T-cell (primary cell): ENCODE results near the gene KCND2. TPM values are rescaled to one million over a fixed set of nuclear protein-coding genes. Genes with fewer than 3 reads are reported as not detected.

Experiments
- ATAC-seq, 4 experiments: fragments of 200-7000 bp in 3 of 4; fragments of 150-1000 bp in 1 of 4; cut with Tn5 transposase; replicated peaks in 1 of 4; 1 replicate in 3 of 4; 2 replicates in 1 of 4; pipeline ENCODE4 v1.10.0; 2021; ENCODE audit warnings: moderate library complexity in 3 of 4, mild to moderate bottlenecking in 2 of 4, moderate number of reproducible peaks in 1 of 4
- CTCF ChIA-PET, 2 donors: fragments of 300-600 bp; sonication (Branson Sonifier 250); formaldehyde crosslinking; loops; one replicate each; lab custom pipeline; 2022; ENCODE audit warnings: antibody characterized with exemption in 2 of 2; lab: Charles Lee
- POLR2A ChIA-PET, 2 donors: fragments of 300-600 bp; sonication (Branson Sonifier 250); formaldehyde crosslinking; loops; one replicate each; lab custom pipeline; 2022; ENCODE audit warnings: antibody characterized with exemption in 2 of 2; lab: Charles Lee
- DNase-seq, 35 experiments: peaks; one replicate each; pipeline versions ENCODE4 v3.0.0 to v3.0.0-alpha.2; 2013 to 2023
- H3K27ac ChIP-seq: one replicate; pipeline ENCODE4 v1.5.1; 2013; ENCODE audit warnings: low read length
- H3K27me3 ChIP-seq, 2 experiments: replicated peaks in 1 of 2; 1 replicate in 1 of 2; 2 replicates in 1 of 2; pipeline versions ENCODE4 v1.6.1 to v1.7.0; 2013; ENCODE audit warnings: low read length in 1 of 2, mixed read lengths in 1 of 2; ENCODE audit not compliant: control insufficient read depth in 2 of 2, insufficient read depth in 2 of 2; ENCODE audit errors: extremely low read depth in 1 of 2
- H3K36me3 ChIP-seq, 2 donors: 1 replicate in 1 of 2; 2 replicates in 1 of 2; pipeline versions ENCODE4 v1.6.1 to v1.7.0; 2013; ENCODE audit warnings: low read length in 1 of 2; ENCODE audit not compliant: control insufficient read depth in 2 of 2, insufficient read depth in 1 of 2; ENCODE audit errors: extremely low read depth in 1 of 2
- H3K4me1 ChIP-seq, 2 experiments: 1 replicate in 1 of 2; 2 replicates in 1 of 2; pipeline versions ENCODE4 v1.6.1 to v1.7.0; 2013; ENCODE audit warnings: low read length in 2 of 2, mixed read lengths in 1 of 2; ENCODE audit not compliant: insufficient read depth in 2 of 2, control insufficient read depth in 1 of 2; ENCODE audit errors: extremely low read depth in 1 of 2
- H3K4me3 ChIP-seq, 2 donors: 1 replicate in 1 of 2; 2 replicates in 1 of 2; pipeline versions ENCODE4 v1.5.1 to v1.7.0; 2013; ENCODE audit warnings: mild to moderate bottlenecking in 2 of 2, low read length in 1 of 2, moderate library complexity in 1 of 2; ENCODE audit not compliant: control insufficient read depth in 1 of 2; ENCODE audit errors: extremely low read depth in 1 of 2
- H3K9me3 ChIP-seq: 2 replicates; pipeline ENCODE4 v1.7.0; 2013
- H3K27ac Mint-ChIP-seq, 2 donors: one replicate each; pipeline ENCODE4 v1.8.0; 2020 to 2021; ENCODE audit warnings: mild to moderate bottlenecking in 2 of 2, mixed read lengths in 2 of 2
- H3K27me3 Mint-ChIP-seq, 2 donors: one replicate each; pipeline ENCODE4 v1.8.0; 2021 to 2022; ENCODE audit warnings: mixed read lengths in 2 of 2
- H3K36me3 Mint-ChIP-seq: one replicate; pipeline ENCODE4 v1.8.0; 2021; ENCODE audit warnings: mixed read lengths
- H3K4me1 Mint-ChIP-seq, 3 donors: one replicate each; pipeline ENCODE4 v1.8.0; 2020 to 2022; ENCODE audit warnings: mixed read lengths in 3 of 3, mild to moderate bottlenecking in 1 of 3
- H3K4me3 Mint-ChIP-seq, 3 donors: one replicate each; pipeline ENCODE4 v1.8.0; 2020 to 2022; ENCODE audit warnings: mild to moderate bottlenecking in 3 of 3, mixed read lengths in 3 of 3, moderate library complexity in 3 of 3
- H3K9me3 Mint-ChIP-seq, 3 donors: one replicate each; pipeline ENCODE4 v1.8.0; 2020 to 2022; ENCODE audit warnings: mixed read lengths in 3 of 3
- WGBS: methylation state at CpG from one replicate; pipeline ENCODE4 v1.1.5; 2013; ENCODE audit warnings: missing lambda C conversion rate; ENCODE audit not compliant: insufficient coverage; 5-methylcytosine and 5-hydroxymethylcytosine counted together
- total RNA-seq, 35 experiments: library from RNA in 6 of 35; stranded (reverse) in 6 of 35; fragments of 120-200 nt in 1 of 35; gene quantifications; one replicate each; pipeline versions ENCODE4 v1.2.1 to v1.2.4 and lab custom pipeline; 2013 to 2026

KCND2 gene
- total RNA-seq, 5 donors from 2014 or later (not counting 1 experiment from before 2014, with no cell fraction given): not detected

GRCh38 chr7:120617275-120617674, 344.3 kb downstream of the KCND2 start:
- Histone ChIP-seq H3K4me3 (no peak overlapping the region), H3K4me1 (no peaks in the 10 kb centered on the region), H3K27ac (no peak overlapping the region), H3K27me3 (no peaks in the 10 kb centered on the region), H3K36me3 (no peaks in the 10 kb centered on the region), H3K9me3 (no peaks in the 10 kb centered on the region)
- POLR2A ChIA-PET: no interaction called here
- CTCF ChIA-PET: no interaction called here
- Mint-ChIP-seq H3K27ac (no peak overlapping the region), H3K4me1 (no peaks in the 10 kb centered on the region), H3K27me3 (no peaks in the 10 kb centered on the region), H3K36me3 (no peaks in the 10 kb centered on the region), H3K4me3 (no peak overlapping the region), H3K9me3 (peaks cover 0 to 2% (median 0%) of the 10 kb centered on the region in 3 donors)
- ATAC-seq (no peak), DNase-seq (no peak)
- 20% methylated on average over 1 of the region's 3 CpGs for WGBS

DNA sequence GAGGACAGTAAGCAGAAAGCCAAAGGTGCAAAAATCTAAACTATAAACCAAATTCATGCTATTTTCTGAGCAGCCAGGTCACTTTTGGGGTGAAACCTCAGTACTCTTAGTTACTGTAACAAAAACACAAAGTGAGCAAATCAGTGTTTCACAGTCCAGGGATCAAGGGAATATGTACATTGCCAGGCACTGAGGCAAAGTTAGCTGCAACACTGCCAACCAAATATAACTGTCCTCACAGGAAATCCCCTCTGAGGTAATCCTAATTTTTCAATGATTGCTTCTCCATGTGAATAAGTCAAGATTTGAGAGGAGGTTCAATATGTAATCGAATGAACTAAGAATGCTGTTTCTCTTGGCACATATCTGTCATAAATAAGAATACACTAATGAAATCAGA, 355.3 kb downstream of the KCND2 start:
- no peak overlapping the region for H3K27ac ChIP-seq
- H3K4me3 Mint-ChIP-seq: no peak overlapping the region
- no peak for ATAC-seq
- H3K4me3 ChIP-seq: no peak overlapping the region
- H3K36me3 Mint-ChIP-seq: no peaks in the 10 kb centered on the region
- no peak overlapping the region for H3K27ac Mint-ChIP-seq
- POLR2A ChIA-PET: interaction anchor here in 1 of 2 donors (0.6 kb wide), 1 partner anchor 30 kb away, joined by 3 read pairs; no protein-coding TSS in a partner anchor
- CTCF ChIA-PET: no interaction called here
- H3K4me1 ChIP-seq: no peaks in the 10 kb centered on the region
- no peaks in the 10 kb centered on the region for H3K4me1 Mint-ChIP-seq
- H3K27me3 ChIP-seq: no peaks in the 10 kb centered on the region
- H3K36me3 ChIP-seq: no peaks in the 10 kb centered on the region
- WGBS: no CpG with 5 or more reads among the region's 1 CpG
- H3K27me3 Mint-ChIP-seq: no peaks in the 10 kb centered on the region
- no peak for DNase-seq
- no peaks in the 10 kb centered on the region for H3K9me3 ChIP-seq
- H3K9me3 Mint-ChIP-seq: peaks cover 0 to 13% (median 0%) of the 10 kb centered on the region in 3 donors

DNA sequence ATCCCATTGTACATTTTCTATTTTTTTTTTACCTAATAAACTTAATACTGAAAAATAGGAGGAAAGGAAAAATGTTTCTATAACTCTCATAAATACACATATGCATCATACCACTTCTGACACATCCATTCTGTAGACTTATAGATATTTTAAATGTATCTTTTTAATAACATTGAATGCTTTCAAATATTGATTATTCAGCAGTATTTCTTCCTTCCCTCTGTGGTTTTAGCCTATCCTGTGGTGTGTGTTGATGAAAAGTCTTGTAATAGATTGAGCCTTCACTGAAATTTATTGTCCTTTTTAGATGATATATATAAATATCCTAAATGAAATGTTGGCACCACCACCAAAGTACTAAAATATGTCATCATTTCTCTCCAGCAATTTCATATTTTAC, 366.9 kb downstream of the KCND2 start:
- ChIA-PET CTCF (no interaction called here), POLR2A (no interaction called here)
- ATAC-seq: no peak
- Mint-ChIP-seq H3K4me1 (no peaks in the 10 kb centered on the region), H3K27ac (no peak overlapping the region), H3K36me3 (no peaks in the 10 kb centered on the region), H3K4me3 (no peak overlapping the region), H3K9me3 (peaks cover 0 to 3% (median 0%) of the 10 kb centered on the region in 3 donors), H3K27me3 (no peaks in the 10 kb centered on the region)
- DNase-seq: no peak
- Histone ChIP-seq H3K27ac (no peak overlapping the region), H3K36me3 (no peaks in the 10 kb centered on the region), H3K4me3 (no peak overlapping the region), H3K9me3 (no peaks in the 10 kb centered on the region), H3K27me3 (no peaks in the 10 kb centered on the region), H3K4me1 (no peaks in the 10 kb centered on the region)

DNA sequence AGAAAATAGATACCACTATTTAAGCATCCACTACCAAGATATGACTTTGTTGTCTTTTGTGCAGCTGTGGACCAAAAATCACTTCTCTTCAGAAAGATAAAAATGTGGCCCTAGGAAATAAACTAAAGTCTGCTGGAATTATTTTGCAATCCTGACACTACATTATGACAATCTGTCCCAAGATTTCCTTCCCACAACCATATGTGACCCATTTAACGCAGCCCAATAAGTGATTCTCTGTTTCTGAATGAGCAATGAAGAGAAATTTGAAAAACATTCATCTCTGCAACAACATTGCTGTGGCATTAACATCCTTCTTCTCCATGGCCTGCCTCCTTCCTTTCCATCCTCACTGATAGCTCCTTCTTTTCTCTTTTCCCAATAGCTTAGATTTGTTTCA, 373.0 kb downstream of the KCND2 start:
- H3K27me3 Mint-ChIP-seq: no peaks in the 10 kb centered on the region
- no CpG with 5 or more reads among the region's 1 CpG for WGBS
- Histone ChIP-seq H3K27me3 (no peaks in the 10 kb centered on the region), H3K36me3 (no peaks in the 10 kb centered on the region), H3K4me3 (no peak overlapping the region), H3K27ac (no peak overlapping the region), H3K4me1 (no peaks in the 10 kb centered on the region), H3K9me3 (no peaks in the 10 kb centered on the region)
- ATAC-seq (no peak), DNase-seq (no peak)
- H3K9me3 Mint-ChIP-seq: no peaks in the 10 kb centered on the region
- no peak overlapping the region for H3K27ac Mint-ChIP-seq
- no peak overlapping the region for H3K4me3 Mint-ChIP-seq
- no peaks in the 10 kb centered on the region for H3K4me1 Mint-ChIP-seq
- ChIA-PET POLR2A (no interaction called here), CTCF (no interaction called here)
- H3K36me3 Mint-ChIP-seq: no peaks in the 10 kb centered on the region

GRCh38 chr7:120654241-120654640, 381.3 kb downstream of the KCND2 start:
- H3K9me3 Mint-ChIP-seq: peaks cover 0 to 3% (median 2%) of the 10 kb centered on the region in 3 donors
- no peak overlapping the region for H3K4me3 Mint-ChIP-seq
- H3K27me3 Mint-ChIP-seq: no peaks in the 10 kb centered on the region
- no peaks in the 10 kb centered on the region for H3K9me3 ChIP-seq
- no peaks in the 10 kb centered on the region for H3K27me3 ChIP-seq
- H3K36me3 Mint-ChIP-seq: no peaks in the 10 kb centered on the region
- H3K4me1 Mint-ChIP-seq: no peaks in the 10 kb centered on the region
- CTCF ChIA-PET: no interaction called here
- no peaks in the 10 kb centered on the region for H3K36me3 ChIP-seq
- POLR2A ChIA-PET: no interaction called here
- no peak overlapping the region for H3K27ac ChIP-seq
- H3K4me3 ChIP-seq: no peak overlapping the region
- H3K4me1 ChIP-seq: no peaks in the 10 kb centered on the region
- H3K27ac Mint-ChIP-seq: no peak overlapping the region
- ATAC-seq (no peak), DNase-seq (no peak)

GRCh38 chr7:120658516-120658915, 385.5 kb downstream of the KCND2 start:
- H3K9me3 Mint-ChIP-seq: no peaks in the 10 kb centered on the region
- no peak overlapping the region for H3K4me3 Mint-ChIP-seq
- ATAC-seq (no peak), DNase-seq (no peak)
- no peaks in the 10 kb centered on the region for H3K36me3 ChIP-seq
- H3K27ac ChIP-seq: no peak overlapping the region
- no peaks in the 10 kb centered on the region for H3K4me1 Mint-ChIP-seq
- ChIA-PET POLR2A (no interaction called here), CTCF (no interaction called here)
- H3K4me1 ChIP-seq: no peaks in the 10 kb centered on the region
- H3K4me3 ChIP-seq: no peak overlapping the region
- WGBS: no CpG with 5 or more reads among the region's 2 CpGs
- no peaks in the 10 kb centered on the region for H3K36me3 Mint-ChIP-seq
- no peaks in the 10 kb centered on the region for H3K27me3 ChIP-seq
- H3K9me3 ChIP-seq: no peaks in the 10 kb centered on the region
- H3K27me3 Mint-ChIP-seq: no peaks in the 10 kb centered on the region
- H3K27ac Mint-ChIP-seq: no peak overlapping the region

DNA sequence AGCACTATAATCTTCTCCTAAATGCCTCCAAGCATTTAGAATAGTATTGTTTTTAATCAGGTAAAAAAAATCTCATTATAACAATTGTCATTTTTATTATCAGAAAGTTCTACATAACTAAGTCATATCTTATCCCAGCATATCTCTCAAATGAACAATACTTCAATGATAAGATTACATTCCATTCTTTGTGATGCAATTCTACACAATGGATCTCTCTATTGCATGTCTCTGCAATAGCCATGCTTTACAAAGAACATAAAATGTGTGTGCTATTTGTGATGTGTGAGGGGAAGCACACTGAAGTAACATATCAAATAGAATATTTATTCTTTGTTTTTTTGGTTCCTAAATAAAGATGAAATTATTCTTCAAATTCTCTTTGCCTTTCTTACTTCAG, 389.3 kb downstream of the KCND2 start:
- Histone ChIP-seq H3K27me3 (no peaks in the 10 kb centered on the region), H3K4me3 (no peak overlapping the region), H3K27ac (no peak overlapping the region), H3K36me3 (no peaks in the 10 kb centered on the region), H3K4me1 (no peaks in the 10 kb centered on the region), H3K9me3 (no peaks in the 10 kb centered on the region)
- ChIA-PET POLR2A (no interaction called here), CTCF (no interaction called here)
- H3K27me3 Mint-ChIP-seq: no peaks in the 10 kb centered on the region
- no peaks in the 10 kb centered on the region for H3K9me3 Mint-ChIP-seq
- no peak overlapping the region for H3K4me3 Mint-ChIP-seq
- ATAC-seq (no peak), DNase-seq (no peak)
- H3K4me1 Mint-ChIP-seq: no peaks in the 10 kb centered on the region
- no peaks in the 10 kb centered on the region for H3K36me3 Mint-ChIP-seq
- H3K27ac Mint-ChIP-seq: no peak overlapping the region
